Ammon's horn (tissue), 1 donor: Measurements from ENCODE around the gene ADD3.
"Not testable (repeated sequence)": the region's sequence is repeated elsewhere in the genome, so short reads cannot be mapped to it uniquely, and the experiment has no call there.

Experiments
- DNase-seq: peaks from one replicate; pipeline ENCODE4 v3.0.0-alpha.2; 2016; ENCODE audit warnings: low spot score

Gene ADD3

DNA sequence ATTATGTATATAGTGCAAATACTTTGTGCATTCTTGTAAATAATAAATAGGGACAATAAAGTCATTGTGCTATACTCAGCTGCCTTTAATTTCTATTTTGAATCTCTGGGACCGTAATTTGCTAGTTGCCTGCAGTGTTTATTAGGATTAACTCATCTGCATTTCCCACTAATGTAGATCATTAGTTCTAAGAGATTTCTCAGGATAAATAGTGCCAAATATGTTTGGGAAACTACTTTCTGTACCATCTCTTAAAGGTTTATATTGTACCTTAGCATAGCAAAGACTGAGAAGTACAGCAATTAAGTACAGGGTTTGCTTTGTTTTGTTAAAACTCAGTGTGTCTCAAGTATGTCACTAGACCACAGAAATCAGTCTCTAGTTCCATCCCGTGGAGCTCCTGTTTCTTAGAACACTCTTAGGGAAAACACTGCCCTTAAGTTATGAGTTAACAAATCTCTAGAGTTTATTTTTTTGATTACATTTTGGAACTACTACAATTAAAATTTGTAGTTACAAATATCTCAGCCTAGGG, 26.0 kb downstream of the ADD3 start:
- no peak for DNase-seq

DNA sequence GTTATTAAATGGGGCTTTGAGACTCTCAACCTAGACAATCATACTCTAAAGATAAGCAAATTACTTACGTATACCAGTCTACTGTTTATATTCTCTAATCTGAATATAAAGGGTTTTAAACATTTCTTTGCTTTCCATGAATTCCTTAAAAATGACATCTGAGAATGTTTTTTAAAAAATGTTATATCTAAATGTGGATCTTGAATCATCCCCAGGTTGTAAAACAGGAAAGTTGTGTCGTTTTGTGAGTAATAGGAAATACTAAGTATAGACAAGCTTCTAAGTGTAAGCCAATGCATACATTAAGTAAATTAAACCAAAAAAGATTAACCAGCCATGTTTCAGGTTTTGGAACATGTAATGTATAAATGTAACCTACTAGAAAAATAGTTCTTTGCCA, 26.8 kb downstream of the ADD3 start:
- DNase-seq, result no peak

DNA sequence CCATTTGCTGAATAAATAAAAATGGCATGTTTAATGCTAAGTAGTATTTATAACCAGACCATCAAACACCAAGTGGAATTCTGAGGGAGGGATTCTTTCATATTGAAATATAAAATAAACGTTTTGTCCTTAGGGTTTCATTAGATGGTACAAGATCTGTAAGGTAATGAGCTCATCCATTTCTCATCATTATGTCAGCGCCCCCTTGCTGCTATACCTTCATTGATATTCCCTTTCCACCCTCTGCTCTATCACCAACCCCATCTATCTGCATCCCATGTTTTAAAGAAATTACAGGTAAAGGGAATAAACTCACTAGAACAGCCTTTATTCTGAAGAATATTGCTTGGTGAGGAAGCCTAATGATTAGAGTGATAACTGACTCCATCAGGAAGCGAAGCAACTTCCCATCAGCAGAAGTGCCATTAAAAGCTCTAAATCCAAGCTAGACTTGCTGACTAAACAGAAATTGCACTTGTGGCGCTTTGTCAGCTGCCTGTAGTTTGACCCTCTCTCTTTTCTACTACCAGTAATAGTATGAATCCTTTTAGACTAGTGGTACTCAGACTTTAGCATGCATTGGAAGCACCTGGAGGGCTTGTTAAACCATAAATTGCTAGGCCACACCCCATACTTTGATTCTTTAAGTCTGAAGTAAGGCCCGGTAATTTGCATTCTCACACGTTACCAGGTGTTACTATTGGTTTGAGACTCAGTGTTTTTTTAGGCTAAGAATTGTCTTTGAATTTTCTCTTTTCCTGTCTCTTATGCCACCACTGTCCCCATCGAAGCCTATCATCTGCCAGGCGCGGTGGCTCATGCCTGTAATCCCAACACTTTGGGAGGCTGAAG, 27.5 kb downstream of the ADD3 start:
- DNase-seq, result no peak

DNA sequence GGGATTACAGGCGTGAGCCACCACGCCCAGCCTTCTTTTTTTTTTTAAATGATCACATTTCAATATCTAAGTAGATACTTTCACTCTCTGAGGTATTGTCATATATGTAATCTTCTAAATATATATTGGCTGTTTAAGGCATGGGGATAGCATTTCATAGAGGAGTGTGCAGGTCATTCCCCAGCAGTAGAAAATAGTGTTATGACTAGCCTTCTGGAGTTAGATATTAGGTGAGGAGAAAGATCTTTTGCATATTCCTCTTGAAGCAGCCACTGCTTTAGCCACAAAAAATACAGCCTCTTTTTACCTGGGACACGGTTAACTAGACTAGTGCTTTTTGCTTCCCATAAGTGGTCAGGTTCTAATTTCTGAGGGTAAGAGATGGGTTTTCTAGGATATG, 28.9 kb downstream of the ADD3 start:
- DNase-seq, result no peak

DNA sequence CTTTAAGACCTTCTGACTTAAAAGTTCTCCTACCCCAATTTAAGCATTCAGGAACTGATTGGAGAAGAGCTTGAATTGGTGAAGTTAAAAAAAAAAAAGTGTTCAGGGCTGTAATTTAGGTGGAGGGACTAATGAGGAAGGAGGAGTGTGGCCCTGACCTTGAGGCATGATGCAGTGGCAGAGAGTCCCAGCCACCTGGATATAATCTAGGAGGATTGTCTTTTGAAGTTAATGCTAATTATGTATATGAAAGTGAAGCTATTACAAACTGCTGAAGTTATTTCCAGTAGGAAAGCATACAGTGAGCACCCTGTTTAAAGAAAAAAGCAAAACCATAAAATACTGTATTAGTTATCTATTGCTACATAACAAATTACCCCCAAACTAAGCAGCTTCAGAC, 31.5 kb downstream of the ADD3 start:
- DNase-seq, result no peak

DNA sequence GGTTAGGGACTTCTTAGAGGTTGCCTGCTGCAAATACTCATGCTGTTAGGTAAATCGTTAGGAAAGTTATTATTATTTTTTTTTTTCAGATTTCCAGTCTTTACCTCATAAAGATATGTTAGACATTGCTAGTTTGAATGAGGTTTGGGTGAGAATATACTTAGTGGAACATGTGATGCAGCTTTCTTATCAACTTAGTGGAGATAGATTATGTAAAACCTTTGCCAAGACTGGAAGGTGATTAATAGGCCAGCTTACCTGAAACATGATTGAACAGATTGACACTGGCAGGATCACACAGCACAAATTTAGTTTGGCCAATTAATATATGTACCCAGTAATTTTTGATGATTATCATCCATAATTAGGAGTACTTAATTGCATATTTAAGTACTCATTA, 32.3 kb downstream of the ADD3 start:
- no peak for DNase-seq

DNA sequence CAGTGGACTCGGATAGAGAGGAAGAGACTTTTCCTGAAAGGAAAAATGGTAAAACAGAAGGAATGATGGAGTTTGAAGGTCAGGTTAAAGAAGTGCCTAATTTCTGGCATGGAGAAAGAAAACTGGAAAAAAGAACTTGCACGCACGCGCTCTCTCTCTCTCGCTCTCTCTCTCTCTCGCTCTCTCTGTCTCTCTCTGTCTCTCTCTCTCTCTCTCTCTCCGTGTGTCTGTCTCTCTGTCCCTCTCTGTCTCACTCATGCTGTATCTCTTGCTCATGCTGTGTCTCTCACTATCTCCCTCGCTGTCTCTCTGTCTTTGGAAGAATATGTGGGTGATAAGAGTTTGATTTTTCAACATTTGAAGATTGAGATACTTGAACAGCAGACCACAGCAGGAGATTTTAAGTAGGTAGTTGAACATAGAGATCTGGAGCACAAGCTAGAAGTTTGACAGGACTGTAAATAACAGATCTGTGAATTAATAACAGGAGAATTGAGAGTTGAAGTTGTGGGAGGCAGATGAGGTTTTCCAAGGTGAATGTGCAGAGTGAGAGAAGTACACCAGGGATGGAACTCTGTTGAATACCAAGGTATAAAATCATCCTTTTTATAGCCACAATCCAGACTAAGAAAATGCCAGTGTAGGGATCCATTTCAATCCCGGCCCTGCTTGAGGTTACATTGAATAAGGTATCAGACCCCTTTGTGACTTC, 33.1 kb downstream of the ADD3 start:
- DNase-seq, result no peak

DNA sequence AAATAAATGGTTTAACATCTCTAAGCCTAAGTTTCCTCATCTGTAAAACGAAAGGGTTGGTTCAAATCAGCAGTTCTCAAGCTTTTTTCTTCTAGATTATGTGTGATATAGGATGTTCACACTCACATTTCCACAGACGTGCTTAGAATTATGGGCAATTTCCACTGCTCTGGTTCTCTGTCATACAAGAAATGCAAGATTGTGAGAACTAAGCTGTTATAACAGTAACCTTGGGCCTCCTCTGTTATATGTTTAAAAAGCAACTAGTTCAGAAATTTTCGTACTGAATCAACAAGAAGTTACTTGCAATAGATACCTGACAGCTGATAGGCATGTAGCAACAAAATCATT, 33.7 kb downstream of the ADD3 start:
- no peak for DNase-seq

DNA sequence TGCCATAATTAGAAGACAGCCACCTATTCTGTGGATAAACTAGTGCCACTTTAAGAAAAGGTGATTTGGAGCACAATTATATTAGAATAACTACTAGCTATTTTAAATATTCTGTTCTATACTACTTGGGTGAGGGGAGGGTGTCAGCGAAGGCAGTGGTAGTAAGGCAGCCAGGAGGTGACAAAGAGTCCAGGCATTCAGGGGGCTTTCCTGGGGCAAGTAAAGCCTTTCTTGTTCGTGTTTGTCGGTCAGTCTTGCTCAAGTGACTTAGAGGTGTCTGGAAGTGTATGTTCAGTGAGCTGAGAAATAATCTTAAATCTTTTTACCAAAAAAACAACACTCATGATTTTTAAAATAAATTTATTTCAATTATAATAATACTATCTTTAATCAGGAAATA, 34.4 kb downstream of the ADD3 start:
- no peak for DNase-seq

DNA sequence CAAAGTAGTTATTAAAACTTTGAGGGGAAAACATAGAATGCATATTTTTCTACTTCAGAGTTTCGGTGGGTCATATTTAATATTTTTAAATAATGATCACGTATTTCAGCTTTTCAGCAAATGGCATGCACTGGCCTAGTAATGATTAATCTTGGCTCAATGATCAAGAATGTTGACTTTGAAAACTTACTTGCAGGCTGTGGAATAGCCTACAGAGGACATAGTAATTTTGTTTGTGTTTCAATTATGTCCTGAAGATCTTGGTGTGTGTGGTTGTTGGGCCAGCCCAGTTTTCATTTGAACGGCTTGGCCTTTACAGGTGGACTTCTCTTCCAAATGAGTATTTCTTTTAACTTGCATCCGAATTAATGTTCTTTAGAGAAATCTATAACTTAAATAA, 35.1 kb downstream of the ADD3 start:
- no peak for DNase-seq

DNA sequence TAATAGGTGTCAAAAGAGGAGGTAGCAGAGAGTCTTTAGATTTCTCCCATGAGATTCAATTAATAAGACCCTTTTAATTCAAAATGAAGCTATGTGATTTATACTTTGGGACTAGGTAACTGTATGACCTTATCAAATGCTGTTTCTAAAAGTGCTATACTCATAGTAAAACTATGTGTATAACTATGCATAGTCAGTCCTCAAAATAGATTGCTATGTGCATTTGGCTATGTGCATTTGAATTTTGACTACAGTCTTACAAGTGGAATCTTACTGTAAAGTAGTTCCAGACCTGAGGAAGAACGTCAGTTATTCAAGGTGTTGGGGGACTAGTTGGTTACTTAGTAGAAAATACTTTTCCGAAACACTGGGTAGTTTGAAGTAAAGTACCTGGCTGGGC, 36.9 kb downstream of the ADD3 start:
- no peak for DNase-seq

DNA sequence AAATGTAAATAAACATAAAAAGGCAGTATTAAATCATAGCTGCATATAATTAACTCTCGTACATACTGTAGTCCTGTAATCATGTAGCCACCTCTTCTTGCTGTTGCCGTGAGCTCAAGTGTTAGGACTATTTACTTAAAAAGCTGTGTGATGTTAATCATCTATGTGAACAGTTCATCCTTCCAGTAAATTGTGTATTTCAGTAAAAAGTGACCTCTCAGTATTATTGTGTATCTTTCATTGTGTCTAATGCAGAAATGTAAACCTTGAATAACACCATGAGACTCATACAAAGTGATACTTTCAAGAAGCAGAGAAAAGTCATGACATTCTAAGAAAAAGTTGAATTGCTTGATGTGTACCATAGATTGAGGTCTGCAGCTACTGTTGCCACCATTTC, 38.0 kb downstream of the ADD3 start:
- DNase-seq, result no peak

DNA sequence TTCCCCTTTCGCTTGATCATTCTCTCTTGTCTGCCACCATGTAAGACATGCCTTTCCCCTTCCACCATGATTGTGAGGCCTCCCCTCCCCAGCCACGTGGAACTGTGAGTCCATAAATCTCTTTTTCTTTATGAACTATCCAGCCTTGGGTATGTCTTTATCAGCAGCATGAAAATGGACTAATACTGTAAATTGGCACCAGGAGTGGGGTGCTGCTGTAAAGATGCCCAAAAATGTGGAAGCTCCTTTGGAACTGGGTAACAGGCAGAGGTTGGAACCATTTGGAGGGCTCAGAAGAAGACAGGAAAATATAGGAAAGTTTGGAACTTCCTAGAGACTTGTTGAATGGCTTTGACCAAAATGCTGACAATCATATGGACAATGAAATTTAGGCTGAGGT, 40.4 kb downstream of the ADD3 start:
- not testable (repeated sequence) for DNase-seq

DNA sequence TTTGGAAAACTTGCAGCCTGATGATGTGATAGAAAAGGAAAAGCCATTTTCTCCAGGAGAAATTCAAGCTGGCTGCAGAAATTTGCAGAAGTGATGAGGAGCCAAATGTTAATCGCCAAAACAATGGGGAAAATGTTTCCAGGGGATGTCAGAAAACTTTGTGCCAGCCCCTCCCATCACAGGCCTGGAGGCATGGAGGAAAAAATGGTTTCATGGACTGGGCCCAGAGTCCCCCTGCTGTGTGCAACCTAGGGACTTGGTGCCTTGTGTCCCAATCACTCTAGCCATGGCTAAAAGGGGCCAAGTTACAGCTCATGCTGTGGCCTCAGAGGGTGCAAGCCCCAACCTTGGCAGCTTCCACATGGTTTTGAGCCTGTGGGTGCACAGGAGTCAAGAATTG, 41.0 kb downstream of the ADD3 start:
- DNase-seq, result no peak

DNA sequence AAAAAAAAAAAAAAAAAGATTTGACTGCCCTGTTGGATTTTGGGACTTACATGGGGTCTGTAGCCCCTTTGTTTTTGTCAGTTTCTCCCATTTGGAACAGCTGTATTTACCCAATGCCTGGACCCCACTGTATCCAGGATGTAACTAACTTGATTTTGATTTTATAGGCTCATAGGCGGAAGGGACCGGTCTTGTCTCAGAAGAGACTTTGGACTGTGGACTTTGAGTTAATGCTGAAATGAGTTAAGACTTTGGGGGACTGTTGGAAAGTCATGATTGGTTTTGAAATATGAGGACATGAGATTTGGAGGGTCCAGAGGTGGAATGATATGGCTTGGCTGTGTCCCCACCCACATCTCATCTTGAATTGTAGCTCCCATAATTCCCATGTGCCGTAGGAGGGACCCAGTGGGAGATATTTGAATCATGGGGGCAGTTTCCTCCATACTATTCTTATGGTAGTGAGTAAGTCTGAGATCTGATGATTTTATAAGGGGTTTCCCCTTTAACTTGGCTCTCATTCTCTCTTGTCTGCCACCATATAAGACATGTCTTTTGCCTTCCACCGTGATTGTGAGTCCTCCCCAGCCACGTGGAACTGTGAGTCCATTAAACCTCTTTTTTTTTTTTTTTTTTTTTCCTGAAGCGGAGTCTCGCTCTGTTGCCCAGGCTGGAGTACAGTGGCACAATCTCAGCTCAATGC, 42.3 kb downstream of the ADD3 start:
- not testable (repeated sequence) for DNase-seq

DNA sequence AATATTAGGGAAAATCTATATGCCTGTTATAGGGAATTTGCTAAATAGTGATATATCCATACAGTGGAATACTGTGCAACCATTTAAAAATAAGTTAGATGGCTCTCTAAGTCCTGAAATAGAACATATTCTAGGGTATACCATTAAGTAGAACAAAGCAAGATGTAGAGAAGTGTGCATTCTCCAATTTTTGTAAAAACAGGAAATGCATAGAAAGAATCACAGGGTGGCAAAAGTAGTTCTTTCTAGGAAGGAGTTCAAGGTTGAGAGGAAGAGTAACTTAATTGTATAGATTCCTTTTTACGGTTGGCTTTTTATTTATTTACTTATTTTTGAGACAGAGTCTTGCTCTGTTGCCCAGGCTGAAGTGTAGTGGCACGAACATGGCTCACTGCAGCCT, 43.7 kb downstream of the ADD3 start:
- no peak for DNase-seq

DNA sequence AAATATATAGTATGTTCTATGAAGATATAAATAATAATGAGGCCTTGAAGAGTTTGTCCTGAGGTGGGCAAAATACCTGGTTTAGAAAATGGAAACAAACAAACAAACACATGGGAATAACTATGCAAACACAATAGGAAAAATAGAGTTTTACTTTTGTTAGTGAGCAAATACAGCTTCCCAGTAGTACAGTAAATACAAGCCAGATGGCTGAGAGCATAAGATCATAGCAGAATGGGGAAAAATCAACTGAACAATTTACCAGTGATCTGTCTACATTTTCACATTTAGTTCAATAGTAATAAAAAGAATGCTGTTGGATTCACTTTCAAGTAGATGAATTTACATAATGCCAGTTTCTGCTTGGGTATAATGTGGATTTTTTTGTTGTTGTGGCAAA, 45.1 kb downstream of the ADD3 start:
- DNase-seq, result no peak

DNA sequence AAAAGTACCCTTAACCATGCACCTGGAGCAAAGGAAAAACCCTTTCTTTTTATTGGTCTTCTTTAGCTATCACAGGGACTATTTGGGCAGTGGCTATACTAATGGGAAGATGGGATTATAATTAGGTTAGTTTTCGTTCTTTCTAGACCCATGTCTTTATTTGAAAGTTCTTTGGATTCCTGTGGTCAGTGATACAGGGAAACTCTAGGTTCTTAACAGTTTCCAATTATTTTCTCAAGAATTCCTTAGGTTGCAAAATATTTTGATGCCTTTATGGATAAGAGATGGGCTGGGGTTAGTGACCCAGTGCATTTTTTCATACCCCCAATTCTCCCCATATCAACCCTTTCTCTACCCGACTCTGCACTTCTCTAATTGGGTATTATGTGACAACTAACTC, 49.0 kb downstream of the ADD3 start:
- DNase-seq, result no peak

DNA sequence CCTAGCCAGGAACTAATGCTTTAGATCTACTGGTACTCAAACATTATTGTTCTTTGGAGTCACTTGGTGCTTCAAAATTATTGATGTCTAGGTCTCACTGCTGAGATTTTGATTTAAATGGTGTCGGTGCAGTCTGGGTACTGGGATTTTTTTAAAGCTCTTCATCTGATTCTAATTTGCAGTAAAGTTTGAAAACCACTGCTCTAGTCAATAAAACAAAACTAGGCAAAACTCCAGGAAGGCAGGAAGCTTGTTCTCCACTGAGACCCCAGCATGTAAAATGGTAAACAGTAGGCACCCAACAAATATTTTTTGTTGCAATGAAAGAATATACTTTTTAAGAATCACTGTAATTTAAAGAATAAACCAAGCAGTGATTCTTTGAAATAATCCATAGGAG, 49.7 kb downstream of the ADD3 start:
- DNase-seq, result no peak

DNA sequence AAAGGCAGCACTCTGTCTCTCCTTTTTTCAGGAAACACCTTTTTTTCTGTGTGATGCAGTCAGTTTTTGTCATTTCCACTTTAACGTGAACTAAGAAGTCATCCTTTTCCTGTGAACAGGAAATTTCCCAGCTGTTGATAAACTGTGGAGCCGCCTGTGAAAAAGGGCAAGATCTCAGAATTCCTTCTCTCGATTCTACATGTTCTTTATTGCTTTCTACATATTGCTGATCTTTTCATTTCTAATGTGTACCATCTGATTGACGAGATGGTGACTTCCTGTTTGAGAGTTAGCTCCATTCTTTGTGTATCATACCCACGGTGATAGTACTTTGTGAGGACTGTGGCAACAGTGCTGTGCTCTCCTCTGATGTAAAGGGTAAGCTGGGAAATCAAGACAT, 50.4 kb downstream of the ADD3 start:
- no peak for DNase-seq

DNA sequence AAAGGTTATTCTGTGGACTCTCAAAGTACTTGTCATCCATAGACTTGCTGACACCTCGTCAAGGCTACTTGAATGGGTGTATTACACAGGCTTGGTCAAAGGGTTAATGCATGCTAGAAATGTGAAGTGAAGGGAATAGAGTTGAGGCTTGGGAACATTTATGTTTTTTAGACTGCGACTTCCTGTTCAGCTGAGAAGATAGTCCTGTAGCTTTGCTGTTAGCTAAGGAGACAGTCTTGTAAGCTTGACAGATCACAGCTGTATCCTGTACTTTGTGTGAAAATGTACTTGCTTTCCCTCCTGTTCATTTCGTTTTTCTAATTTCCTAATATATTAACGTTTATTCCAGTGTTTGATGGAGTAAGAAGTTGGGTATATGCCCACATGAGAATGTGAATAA, 52.1 kb downstream of the ADD3 start:
- DNase-seq, result no peak

DNA sequence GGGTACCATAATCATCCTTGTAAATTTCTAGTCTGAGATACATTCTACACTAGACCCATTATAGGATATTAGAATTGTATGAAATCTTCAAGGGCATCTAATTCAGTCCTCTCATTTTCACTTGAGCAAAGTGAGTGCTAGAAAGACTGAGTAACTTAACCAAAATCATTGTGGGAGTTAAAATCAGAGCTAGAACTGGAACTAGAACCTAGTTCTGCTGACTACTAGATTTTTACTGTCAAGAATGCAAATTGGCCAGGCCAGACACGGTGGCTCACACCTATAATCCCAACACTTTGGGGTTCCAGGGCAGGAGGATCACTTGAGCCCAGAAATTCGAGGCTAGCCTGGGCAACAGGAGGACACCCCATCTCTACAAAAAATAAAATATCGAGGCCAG, 53.9 kb downstream of the ADD3 start:
- DNase-seq, result no peak

DNA sequence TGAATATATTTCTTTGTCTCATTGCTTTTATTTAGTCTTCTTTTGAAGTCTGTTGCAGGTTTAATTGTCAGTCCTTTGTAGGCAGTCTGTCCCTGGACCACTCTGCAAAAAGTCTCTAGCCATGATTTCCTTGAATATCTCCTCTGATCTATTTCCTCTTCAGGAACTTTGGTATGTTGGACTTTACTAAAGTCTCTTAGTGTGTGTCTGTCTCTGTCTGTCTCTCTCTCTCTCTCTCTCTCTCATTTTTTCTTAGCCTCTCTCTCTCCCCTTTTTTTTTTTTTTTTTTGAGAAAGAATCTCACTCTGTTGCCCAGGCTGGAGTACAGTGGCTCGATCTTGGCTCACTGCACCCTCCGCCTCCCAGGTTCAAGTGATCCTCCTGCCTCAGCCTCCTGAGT, 57.5 kb downstream of the ADD3 start:
- no peak for DNase-seq
